Mesothelial cell of epicardium (in vitro differentiated cells): ENCODE results near the gene CABP4. TPM values are rescaled to one million over a fixed set of nuclear protein-coding genes. Genes with fewer than 3 reads are reported as not detected.

Experiments used
- DNase-seq, 2 experiments: peaks; one replicate each; pipeline ENCODE4 v3.0.0; 2021; ENCODE audit warnings: low spot score in 2 of 2; ENCODE audit not compliant: unreplicated experiment in 2 of 2
- H3K27ac Mint-ChIP-seq: 2 replicates; pipeline ENCODE4 v1.8.0; 2021; ENCODE audit warnings: mixed read lengths
- H3K27me3 Mint-ChIP-seq: 2 replicates; pipeline ENCODE4 v1.8.0; 2021; ENCODE audit warnings: low read depth, mixed read lengths
- H3K36me3 Mint-ChIP-seq: 2 replicates; pipeline ENCODE4 v1.8.0; 2021; ENCODE audit warnings: mixed read lengths
- H3K4me1 Mint-ChIP-seq: 2 replicates; pipeline ENCODE4 v1.8.0; 2021; ENCODE audit warnings: mixed read lengths
- H3K4me3 Mint-ChIP-seq: 2 replicates; pipeline ENCODE4 v1.8.0; 2021; ENCODE audit warnings: mild to moderate bottlenecking, moderate library complexity, mixed read lengths
- H3K9me3 Mint-ChIP-seq: 2 replicates; pipeline ENCODE4 v1.8.0; 2021; ENCODE audit warnings: mixed read lengths
- total RNA-seq: library from RNA; stranded (reverse); gene quantifications from 3 replicates; pipeline ENCODE4 v1.2.1, GENCODE V29; 2021
- TF ChIP-seq, protein P1 (sequence below): fragments of 200-600 bp; sonication (generic); IDR thresholded peaks from one replicate; pipeline ENCODE4 v1.5.0; 2021; ENCODE audit warnings: antibody characterized with exemption; ENCODE audit not compliant: unreplicated experiment

CABP4 gene
- total RNA-seq, 1 donor from 2014 or later: 0.29 TPM

GRCh38 chr11:67505605-67506396, 50.6 kb downstream of the CABP4 start:
- peak; percentile 68 to 87 for DNase-seq
- Mint-ChIP-seq H3K9me3 (no peaks in the 10 kb centered on the region), H3K27ac (peak overlapping the region; percentile 89), H3K4me3 (peak overlapping the region; percentile 79), H3K27me3 (peaks cover 10% of the 10 kb centered on the region), H3K4me1 (peaks cover 31% of the 10 kb centered on the region), H3K36me3 (peaks cover 4% of the 10 kb centered on the region)
- TF ChIP-seq, protein P1, sequence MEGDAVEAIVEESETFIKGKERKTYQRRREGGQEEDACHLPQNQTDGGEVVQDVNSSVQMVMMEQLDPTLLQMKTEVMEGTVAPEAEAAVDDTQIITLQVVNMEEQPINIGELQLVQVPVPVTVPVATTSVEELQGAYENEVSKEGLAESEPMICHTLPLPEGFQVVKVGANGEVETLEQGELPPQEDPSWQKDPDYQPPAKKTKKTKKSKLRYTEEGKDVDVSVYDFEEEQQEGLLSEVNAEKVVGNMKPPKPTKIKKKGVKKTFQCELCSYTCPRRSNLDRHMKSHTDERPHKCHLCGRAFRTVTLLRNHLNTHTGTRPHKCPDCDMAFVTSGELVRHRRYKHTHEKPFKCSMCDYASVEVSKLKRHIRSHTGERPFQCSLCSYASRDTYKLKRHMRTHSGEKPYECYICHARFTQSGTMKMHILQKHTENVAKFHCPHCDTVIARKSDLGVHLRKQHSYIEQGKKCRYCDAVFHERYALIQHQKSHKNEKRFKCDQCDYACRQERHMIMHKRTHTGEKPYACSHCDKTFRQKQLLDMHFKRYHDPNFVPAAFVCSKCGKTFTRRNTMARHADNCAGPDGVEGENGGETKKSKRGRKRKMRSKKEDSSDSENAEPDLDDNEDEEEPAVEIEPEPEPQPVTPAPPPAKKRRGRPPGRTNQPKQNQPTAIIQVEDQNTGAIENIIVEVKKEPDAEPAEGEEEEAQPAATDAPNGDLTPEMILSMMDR: peak; percentile 88

DNA sequence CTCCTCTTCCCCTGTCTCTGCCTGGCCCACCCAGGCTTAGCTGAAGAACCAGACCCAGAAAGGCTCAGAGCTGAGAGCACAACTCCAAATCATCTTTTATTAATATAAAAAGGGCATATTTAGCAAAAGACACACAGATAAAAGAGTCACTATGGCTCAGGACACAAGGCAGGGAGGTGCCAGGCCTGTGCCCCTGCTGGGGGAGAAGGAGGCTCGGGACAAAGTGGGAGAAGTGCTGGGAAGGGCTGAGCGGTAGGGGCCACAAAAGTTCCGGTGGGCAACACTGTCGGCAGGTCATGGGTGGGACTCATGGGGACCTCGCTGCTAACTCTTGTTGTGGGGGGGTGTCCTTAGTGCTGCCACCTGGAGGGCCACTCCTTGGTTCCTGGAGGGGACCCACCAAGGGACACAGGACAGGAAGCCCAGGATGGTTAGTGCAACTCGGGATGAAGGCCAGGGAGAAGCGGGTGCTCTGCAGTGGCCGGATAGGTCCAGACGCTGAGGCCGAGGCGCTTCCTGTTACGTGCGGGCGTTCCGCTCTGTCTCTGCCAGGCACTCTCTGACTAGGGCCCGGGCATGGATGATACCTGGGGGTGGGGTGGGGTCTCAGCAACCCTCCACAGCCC, 51.4 kb downstream of the CABP4 start:
- Mint-ChIP-seq H3K4me3 (peak overlapping the region; percentile 79), H3K9me3 (no peaks in the 10 kb centered on the region), H3K27me3 (peaks cover 16% of the 10 kb centered on the region), H3K36me3 (no peaks in the 10 kb centered on the region), H3K4me1 (peaks cover 31% of the 10 kb centered on the region), H3K27ac (peak overlapping the region; percentile 79)
- DNase-seq: no peak
- TF ChIP-seq, protein P1: peak; percentile 34

DNA sequence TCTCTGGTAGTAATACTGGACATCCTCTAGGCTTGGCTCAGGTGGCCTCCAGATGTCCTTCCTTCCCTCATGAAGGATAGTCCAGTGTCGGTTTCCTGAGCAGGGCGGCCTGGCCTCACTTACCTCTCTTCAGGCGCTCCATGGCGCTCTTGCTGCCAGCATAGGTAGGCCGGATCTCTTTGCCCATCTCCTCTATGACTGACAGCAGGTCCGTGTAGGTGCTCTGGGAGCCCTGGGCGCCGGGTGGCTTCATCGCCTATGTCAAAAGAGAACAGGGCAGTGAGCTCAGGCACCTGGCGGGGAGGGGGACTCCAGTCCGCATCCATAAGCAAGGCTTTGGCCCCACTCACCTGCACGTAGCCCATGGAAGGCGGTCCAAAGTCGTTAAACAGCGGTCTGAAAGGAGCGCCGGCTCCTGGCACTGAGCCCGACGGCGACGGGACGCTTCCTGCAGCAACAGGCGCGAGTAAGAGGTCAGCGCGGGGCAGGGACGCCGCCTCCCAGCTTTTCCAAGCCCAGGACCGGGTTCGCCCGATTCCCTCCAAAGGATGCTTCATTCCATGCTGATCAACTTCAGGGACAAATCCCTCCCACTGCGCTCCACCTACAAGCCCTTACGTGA, 52.2 kb downstream of the CABP4 start:
- Mint-ChIP-seq H3K27ac (peak overlapping the region; percentile 72), H3K4me3 (peak overlapping the region; percentile 79), H3K27me3 (peaks cover 19% of the 10 kb centered on the region), H3K4me1 (peaks cover 31% of the 10 kb centered on the region), H3K36me3 (no peaks in the 10 kb centered on the region), H3K9me3 (no peaks in the 10 kb centered on the region)
- no peak for DNase-seq
- TF ChIP-seq, protein P1: no peak

DNA sequence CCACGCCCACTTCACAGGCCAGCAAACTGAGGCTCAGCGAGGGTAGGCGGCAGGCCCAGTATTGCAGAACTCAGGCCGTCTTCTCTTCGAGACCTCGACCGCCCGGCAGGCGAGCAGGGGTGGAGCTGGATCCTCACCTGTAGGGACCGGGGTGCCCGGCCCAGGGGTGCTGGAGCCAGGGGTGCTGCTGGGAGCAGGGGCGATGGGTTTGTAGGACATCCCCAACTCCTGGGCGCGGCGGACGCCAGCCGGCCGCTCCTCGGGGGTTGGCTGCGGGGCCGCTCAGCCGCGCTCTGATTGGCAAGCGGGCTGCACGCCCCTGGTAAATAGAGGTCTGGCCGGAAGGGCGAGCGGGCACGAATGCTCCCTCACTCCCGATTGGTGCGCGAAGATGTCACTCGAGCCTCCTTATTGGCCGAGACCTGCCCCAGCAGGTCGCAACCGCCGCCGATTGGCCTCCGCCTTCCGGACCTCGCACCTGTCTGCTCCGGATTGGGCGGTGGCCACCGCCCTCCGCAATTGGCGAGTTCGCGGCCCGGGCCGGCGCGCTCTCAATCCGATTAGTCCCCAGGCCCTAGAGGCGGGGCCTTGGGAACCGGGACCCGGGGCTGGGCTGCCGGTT, 52.8 kb downstream of the CABP4 start, which contains the start of gene CDK2AP2:
CDK2AP2 (minus strand) TSS at position 299 of the 622 bp plus-strand sequence; CDS start at position 219, 80 bp downstream.
- peak within 1 kb of the TSS; percentile 79 for H3K4me3 Mint-ChIP-seq
- peaks cover 22% of the 10 kb centered on the region for H3K27me3 Mint-ChIP-seq
- peak; percentile 95 to 97 for DNase-seq
- no peaks in the 10 kb centered on the region for H3K9me3 Mint-ChIP-seq
- H3K27ac Mint-ChIP-seq: peak within 1 kb of the TSS; percentile 96
- TF ChIP-seq, protein P1: no peak
- no peaks in the 10 kb centered on the region for H3K36me3 Mint-ChIP-seq
- peaks cover 28% of the 10 kb centered on the region for H3K4me1 Mint-ChIP-seq

- no peaks in the 10 kb centered on the region for H3K9me3 Mint-ChIP-seq
- TF ChIP-seq, protein P1: no peak
Measured at GRCh38 chr11:67508486-67509121, 53.5 kb downstream of the CABP4 start.

More at GRCh38 chr11:67508486-67509121, 53.5 kb downstream of the CABP4 start:
- Mint-ChIP-seq H3K4me1 (peaks cover 24% of the 10 kb centered on the region), H3K27me3 (peaks cover 24% of the 10 kb centered on the region), H3K36me3 (no peaks in the 10 kb centered on the region), H3K4me3 (peak overlapping the region; percentile 79), H3K27ac (peak overlapping the region; percentile 96)
- DNase-seq: peak; percentile 94 to 98
